OCI-M2 (cell line): ENCODE data around the gene MRPS26.
"Not testable (repeated sequence)": the region's sequence is repeated elsewhere in the genome, so short reads cannot be mapped to it uniquely, and the experiment has no call there.

Source experiments
- DNase-seq: peaks from one replicate; lab custom pipeline; 2025; ENCODE audit not compliant: unreplicated experiment; lab: John Stamatoyannopoulos, UW

MRPS26 gene

GRCh38 chr20:3072530-3073250 lies 26.8 kb downstream of the MRPS26 start:
- no peak for DNase-seq

- not testable (repeated sequence) for DNase-seq
These were observed 27.4 kb downstream of the MRPS26 start for GRCh38 chr20:3073251-3073643.

GRCh38 chr20:3074812-3075211 lies 29.0 kb downstream of the MRPS26 start:
- DNase-seq, result no peak

GRCh38 chr20:3075315-3075714 lies 29.5 kb downstream of the MRPS26 start:
- not testable (repeated sequence) for DNase-seq

GRCh38 chr20:3077618-3078134 lies 31.8 kb downstream of the MRPS26 start:
- peak; percentile 53 for DNase-seq

- DNase-seq, result no peak
These were observed 35.1 kb downstream of the MRPS26 start for GRCh38 chr20:3080939-3081388.

GRCh38 chr20:3081641-3082040 lies 35.8 kb downstream of the MRPS26 start:
- DNase-seq, result no peak

GRCh38 chr20:3082306-3082951 lies 36.6 kb downstream of the MRPS26 start:
- no peak for DNase-seq

- no peak for DNase-seq
These were observed 37.4 kb downstream of the MRPS26 start for GRCh38 chr20:3082955-3083952.

GRCh38 chr20:3084283-3084985 lies 38.6 kb downstream of the MRPS26 start, which contains the start of gene AVP:
TSS of gene AVP (minus strand) at chr20:3084724. CDS start at chr20:3084674, 50 bp downstream.
- no peak for DNase-seq

- no peak for DNase-seq
These were observed 39.1 kb downstream of the MRPS26 start for GRCh38 chr20:3084986-3085360.

GRCh38 chr20:3085571-3086072 lies 39.8 kb downstream of the MRPS26 start:
- no peak for DNase-seq

- no peak for DNase-seq
These were observed 42.2 kb downstream of the MRPS26 start for GRCh38 chr20:3088031-3088430.

GRCh38 chr20:3090565-3090964 lies 44.7 kb downstream of the MRPS26 start:
- no peak for DNase-seq

- no peak for DNase-seq
These were observed 46.9 kb downstream of the MRPS26 start for GRCh38 chr20:3092611-3093379.

GRCh38 chr20:3093861-3094361 lies 48.1 kb downstream of the MRPS26 start:
- peak; percentile 62 for DNase-seq

GRCh38 chr20:3094848-3095629 lies 49.2 kb downstream of the MRPS26 start:
- DNase-seq, result no peak
